ENCODE measurements around the gene DCXR. TPM values are rescaled to one million over a fixed set of nuclear protein-coding genes. Genes with fewer than 3 reads are reported as not detected.
"Not testable (repeated sequence)": the region's sequence is repeated elsewhere in the genome, so short reads cannot be mapped to it uniquely, and the experiment has no call there.

The DCXR gene
- polyA plus RNA-seq, 6 donors from 2014 or later: 74.0 to 199 (median 98.1) TPM

- H3K36me3 Mint-ChIP-seq: no peaks in the 10 kb centered on the region
Observed at GRCh38 chr17:82049106-82049505, 11.6 kb upstream of the DCXR start.

GRCh38 chr17:82048571-82048971 lies 11.1 kb upstream of the DCXR start:
- H3K4me3 Mint-ChIP-seq: peak overlapping the region in 4 of 8 donors; percentile 28 to 74 (median 46)
- H3K9me3 Mint-ChIP-seq: no peaks in the 10 kb centered on the region
- no peaks in the 10 kb centered on the region for H3K36me3 Mint-ChIP-seq
- H3K27ac Mint-ChIP-seq: no peak overlapping the region
- DNase-seq: no peak
- no peak for ATAC-seq (ENCODE audit: low read depth in 2 of 2)
- peaks cover 6 to 18% (median 8%) of the 10 kb centered on the region in 3 donors for H3K4me1 Mint-ChIP-seq
- no peaks in the 10 kb centered on the region for H3K27me3 Mint-ChIP-seq

More at GRCh38 chr17:82049106-82049505, 11.6 kb upstream of the DCXR start:
- DNase-seq (no peak), ATAC-seq (ENCODE audit: low read depth in 2 of 2) (no peak)
- peaks cover 6 to 18% (median 8%) of the 10 kb centered on the region in 3 donors for H3K4me1 Mint-ChIP-seq
- H3K4me3 Mint-ChIP-seq: peak overlapping the region in 2 of 8 donors; percentile 64
- H3K27ac Mint-ChIP-seq: peak overlapping the region in 1 of 6 donors; percentile 56
- H3K27me3 Mint-ChIP-seq: no peaks in the 10 kb centered on the region
- no peaks in the 10 kb centered on the region for H3K9me3 Mint-ChIP-seq

GRCh38 chr17:82047914-82048570 lies 10.5 kb upstream of the DCXR start:
- H3K4me3 Mint-ChIP-seq: peak overlapping the region in 4 of 8 donors; percentile 42 to 70 (median 61)

GRCh38 chr17:82047379-82047778 lies 9.9 kb upstream of the DCXR start:
- Mint-ChIP-seq H3K4me1 (peaks cover 6 to 10% (median 8%) of the 10 kb centered on the region in 3 donors), H3K36me3 (no peaks in the 10 kb centered on the region), H3K27me3 (no peaks in the 10 kb centered on the region), H3K9me3 (no peaks in the 10 kb centered on the region), H3K27ac (no peak overlapping the region), H3K4me3 (peak overlapping the region in 4 of 8 donors; percentile 6 to 75 (median 40))
- ATAC-seq (ENCODE audit: low read depth in 2 of 2): no peak
- DNase-seq: no peak

More at GRCh38 chr17:82047914-82048570, 10.5 kb upstream of the DCXR start:
- ATAC-seq (ENCODE audit: low read depth in 2 of 2) (no peak), DNase-seq (no peak)
- Mint-ChIP-seq H3K9me3 (no peaks in the 10 kb centered on the region), H3K27ac (no peak overlapping the region), H3K36me3 (no peaks in the 10 kb centered on the region), H3K27me3 (no peaks in the 10 kb centered on the region), H3K4me1 (peaks cover 6 to 14% (median 8%) of the 10 kb centered on the region in 3 donors)

GRCh38 chr17:82046903-82047302 lies 9.4 kb upstream of the DCXR start:
- Mint-ChIP-seq H3K27ac (no peak overlapping the region), H3K4me1 (peaks cover 6 to 10% (median 8%) of the 10 kb centered on the region in 3 donors), H3K4me3 (peak overlapping the region in 2 of 8 donors; percentile 29 to 71), H3K9me3 (no peaks in the 10 kb centered on the region), H3K36me3 (no peaks in the 10 kb centered on the region), H3K27me3 (no peaks in the 10 kb centered on the region)
- ATAC-seq (ENCODE audit: low read depth in 2 of 2) (no peak), DNase-seq (no peak)

GRCh38 chr17:82045936-82046484 lies 8.5 kb upstream of the DCXR start:
- H3K27me3 Mint-ChIP-seq: no peaks in the 10 kb centered on the region
- no peaks in the 10 kb centered on the region for H3K9me3 Mint-ChIP-seq
- H3K27ac Mint-ChIP-seq: no peak overlapping the region
- H3K36me3 Mint-ChIP-seq: no peaks in the 10 kb centered on the region
- DNase-seq: no peak
- H3K4me1 Mint-ChIP-seq: peaks cover 5 to 10% (median 8%) of the 10 kb centered on the region in 3 donors
- peak overlapping the region in 2 of 8 donors; percentile 51 to 71 for H3K4me3 Mint-ChIP-seq
- ATAC-seq (ENCODE audit: low read depth in 2 of 2): no peak

- Mint-ChIP-seq H3K27me3 (no peaks in the 10 kb centered on the region), H3K9me3 (no peaks in the 10 kb centered on the region), H3K4me3 (no peak overlapping the region), H3K4me1 (peaks cover 7 to 12% (median 10%) of the 10 kb centered on the region in 3 donors), H3K27ac (no peak overlapping the region), H3K36me3 (no peaks in the 10 kb centered on the region)
- DNase-seq: no peak
- no peak for ATAC-seq (ENCODE audit: low read depth in 2 of 2)
Observed at GRCh38 chr17:82043507-82043906, 6.0 kb upstream of the DCXR start.

- H3K4me3 Mint-ChIP-seq: no peak overlapping the region
Observed at GRCh38 chr17:82042649-82043048, 5.2 kb upstream of the DCXR start.

GRCh38 chr17:82041144-82041814 lies 3.8 kb upstream of the DCXR start:
- Mint-ChIP-seq H3K36me3 (no peaks in the 10 kb centered on the region), H3K9me3 (no peaks in the 10 kb centered on the region), H3K27me3 (no peaks in the 10 kb centered on the region), H3K4me1 (peaks cover 13 to 15% (median 14%) of the 10 kb centered on the region in 3 donors), H3K4me3 (peak overlapping the region in 1 of 8 donors; percentile 15), H3K27ac (peak overlapping the region in 1 of 6 donors; percentile 89)
- DNase-seq (no peak), ATAC-seq (ENCODE audit: low read depth in 2 of 2) (no peak)

More at GRCh38 chr17:82042649-82043048, 5.2 kb upstream of the DCXR start:
- no peak for ATAC-seq (ENCODE audit: low read depth in 2 of 2)
- no peaks in the 10 kb centered on the region for H3K36me3 Mint-ChIP-seq
- H3K27me3 Mint-ChIP-seq: no peaks in the 10 kb centered on the region
- H3K27ac Mint-ChIP-seq: no peak overlapping the region
- no peaks in the 10 kb centered on the region for H3K9me3 Mint-ChIP-seq
- DNase-seq: no peak
- peaks cover 12 to 16% (median 15%) of the 10 kb centered on the region in 3 donors for H3K4me1 Mint-ChIP-seq

GRCh38 chr17:82039695-82040299 lies 2.3 kb upstream of the DCXR start:
- DNase-seq (no peak), ATAC-seq (ENCODE audit: low read depth in 2 of 2) (no peak)
- no peaks in the 10 kb centered on the region for H3K27me3 Mint-ChIP-seq
- H3K9me3 Mint-ChIP-seq: no peaks in the 10 kb centered on the region
- peaks cover 0 to 5% of the 10 kb centered on the region in 2 donors for H3K36me3 Mint-ChIP-seq
- H3K27ac Mint-ChIP-seq: no peak overlapping the region
- no peak overlapping the region for H3K4me3 Mint-ChIP-seq
- peaks cover 14 to 27% (median 26%) of the 10 kb centered on the region in 3 donors for H3K4me1 Mint-ChIP-seq

GRCh38 chr17:82038796-82039409 lies 1.4 kb upstream of the DCXR start:
- H3K9me3 Mint-ChIP-seq; H3K27me3 Mint-ChIP-seq; DNase-seq; H3K36me3 Mint-ChIP-seq; ATAC-seq (ENCODE audit: low read depth in 2 of 2): not testable (repeated sequence)
- Mint-ChIP-seq H3K4me3 (peak overlapping the region in 7 of 8 donors; percentile 4 to 72 (median 59)), H3K4me1 (peaks cover 14 to 27% (median 26%) of the 10 kb centered on the region in 3 donors), H3K27ac (peak overlapping the region in 2 of 6 donors; percentile 18 to 44)

- ATAC-seq (ENCODE audit: low read depth in 2 of 2) (no peak), DNase-seq (no peak)
- H3K4me3 Mint-ChIP-seq: peak overlapping the region; percentile 74 to 96 (median 91)
- H3K36me3 Mint-ChIP-seq: peaks cover 0 to 5% of the 10 kb centered on the region in 2 donors
- H3K27me3 Mint-ChIP-seq: no peaks in the 10 kb centered on the region
- H3K27ac Mint-ChIP-seq: peak overlapping the region; percentile 93 to 97 (median 94)
- H3K9me3 Mint-ChIP-seq: no peaks in the 10 kb centered on the region
- H3K4me1 Mint-ChIP-seq: peaks cover 14 to 27% (median 26%) of the 10 kb centered on the region in 3 donors
Observed at GRCh38 chr17:82037889-82038195, 345 bp upstream of the DCXR start.

GRCh38 chr17:82036634-82037091 lies 834 bp downstream of the DCXR start:
- peaks cover 0 to 5% of the 10 kb centered on the region in 2 donors for H3K36me3 Mint-ChIP-seq
- H3K27me3 Mint-ChIP-seq: no peaks in the 10 kb centered on the region

More at GRCh38 chr17:82036634-82037091, 834 bp downstream of the DCXR start:
- DNase-seq (no peak), ATAC-seq (ENCODE audit: low read depth in 2 of 2) (no peak)
- peak overlapping the region in 1 of 6 donors; percentile 93 for H3K27ac Mint-ChIP-seq
- peaks cover 14 to 27% (median 26%) of the 10 kb centered on the region in 3 donors for H3K4me1 Mint-ChIP-seq
- no peaks in the 10 kb centered on the region for H3K9me3 Mint-ChIP-seq
- H3K4me3 Mint-ChIP-seq: peak overlapping the region; percentile 71 to 96 (median 88)
